AG10803 (cell line): ENCODE data around the gene TPRN.

Source experiments
- DNase-seq: peaks from one replicate; pipeline ENCODE4 v3.0.0; 2010; ENCODE audit warnings: low read depth
- H3K4me3 ChIP-seq: 2 replicates; pipeline ENCODE4 v1.5.1; 2011; ENCODE audit warnings: mild to moderate bottlenecking, low read length, control low read depth
- TF ChIP-seq, protein P1 (sequence below): conservative IDR thresholded peaks from 2 replicates; pipeline ENCODE4 v1.5.1; 2011; ENCODE audit warnings: mild to moderate bottlenecking, low read length, control low read depth, inconsistent platforms

The TPRN gene

DNA sequence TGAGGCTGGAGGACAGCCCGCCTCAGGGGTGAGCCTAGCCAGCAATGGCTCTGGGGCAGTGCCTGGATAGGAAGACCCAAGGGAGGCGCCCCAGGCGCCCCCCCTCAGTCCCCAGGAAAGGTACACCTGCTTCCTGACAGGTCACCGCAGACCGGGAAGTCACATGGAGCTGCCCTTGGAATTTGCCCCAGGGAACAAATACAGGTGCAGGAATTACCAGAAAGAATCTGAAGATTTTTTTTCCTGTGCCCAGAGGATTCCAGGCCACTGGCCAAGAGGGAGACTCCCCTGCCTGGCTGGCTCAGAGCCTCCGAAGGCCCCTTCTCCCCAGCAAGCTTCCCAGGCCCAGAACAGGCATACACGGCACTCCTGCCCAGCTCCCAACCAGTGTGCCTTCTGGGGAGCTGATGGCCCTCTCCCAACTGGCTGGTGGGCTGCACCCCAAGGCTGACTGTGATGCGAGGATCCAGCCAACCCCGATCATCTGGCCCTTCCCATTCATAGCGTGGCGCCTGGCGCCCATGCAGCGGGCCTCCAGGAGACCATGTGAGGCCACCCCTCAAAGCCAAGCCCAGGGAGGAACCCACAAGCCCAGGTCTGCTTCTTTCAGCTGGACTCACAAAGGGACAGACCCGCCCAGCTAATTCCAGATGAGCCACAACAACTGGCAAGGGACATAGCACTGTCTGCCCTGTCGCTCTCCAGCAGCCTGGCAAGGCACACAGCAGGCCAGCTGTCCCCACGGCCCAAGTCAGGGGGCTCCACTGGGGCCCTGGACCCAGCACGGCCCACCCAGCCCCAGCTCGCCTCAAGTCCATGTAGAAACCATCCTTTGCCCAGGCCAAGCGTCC, 2.3 kb downstream of the TPRN start:
- peak overlapping the region; percentile 52 for H3K4me3 ChIP-seq
- no peak for DNase-seq
- TF ChIP-seq, protein P1, sequence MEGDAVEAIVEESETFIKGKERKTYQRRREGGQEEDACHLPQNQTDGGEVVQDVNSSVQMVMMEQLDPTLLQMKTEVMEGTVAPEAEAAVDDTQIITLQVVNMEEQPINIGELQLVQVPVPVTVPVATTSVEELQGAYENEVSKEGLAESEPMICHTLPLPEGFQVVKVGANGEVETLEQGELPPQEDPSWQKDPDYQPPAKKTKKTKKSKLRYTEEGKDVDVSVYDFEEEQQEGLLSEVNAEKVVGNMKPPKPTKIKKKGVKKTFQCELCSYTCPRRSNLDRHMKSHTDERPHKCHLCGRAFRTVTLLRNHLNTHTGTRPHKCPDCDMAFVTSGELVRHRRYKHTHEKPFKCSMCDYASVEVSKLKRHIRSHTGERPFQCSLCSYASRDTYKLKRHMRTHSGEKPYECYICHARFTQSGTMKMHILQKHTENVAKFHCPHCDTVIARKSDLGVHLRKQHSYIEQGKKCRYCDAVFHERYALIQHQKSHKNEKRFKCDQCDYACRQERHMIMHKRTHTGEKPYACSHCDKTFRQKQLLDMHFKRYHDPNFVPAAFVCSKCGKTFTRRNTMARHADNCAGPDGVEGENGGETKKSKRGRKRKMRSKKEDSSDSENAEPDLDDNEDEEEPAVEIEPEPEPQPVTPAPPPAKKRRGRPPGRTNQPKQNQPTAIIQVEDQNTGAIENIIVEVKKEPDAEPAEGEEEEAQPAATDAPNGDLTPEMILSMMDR: no peak

DNA sequence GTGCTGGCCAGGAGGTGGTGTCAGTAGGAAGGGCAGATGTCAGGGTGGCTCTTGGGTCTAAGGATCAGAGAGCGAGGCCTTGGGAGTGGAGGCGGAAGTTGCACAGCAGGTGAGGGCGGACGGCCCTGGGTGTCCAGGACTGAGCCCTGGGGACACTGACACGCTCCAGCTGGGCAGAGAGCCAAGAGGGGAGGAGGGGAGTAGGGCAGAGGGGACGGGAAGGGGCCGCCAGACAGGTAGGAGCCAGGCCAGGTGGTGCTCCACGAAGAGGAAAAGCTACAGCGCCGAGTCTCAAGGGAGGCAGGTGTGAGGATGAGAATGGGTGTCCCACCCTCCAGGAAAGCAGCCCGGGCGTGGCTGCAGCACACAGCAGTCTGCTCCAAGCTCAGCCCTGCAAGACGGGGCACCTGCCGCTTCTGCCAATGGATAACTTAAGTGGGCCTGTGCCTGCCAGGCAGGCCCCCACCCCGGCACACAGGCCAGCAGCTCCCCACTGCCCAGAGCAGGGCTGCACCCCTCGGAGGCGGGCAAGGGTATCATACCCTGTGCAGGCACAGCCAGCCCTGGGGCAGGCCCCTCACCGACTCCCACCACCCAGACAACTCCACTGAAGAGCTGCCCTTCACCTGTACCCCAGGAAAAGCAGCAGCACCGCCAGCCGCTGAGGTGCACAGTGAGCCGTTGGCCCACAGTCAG, 4.9 kb downstream of the TPRN start:
- no peak for DNase-seq
- H3K4me3 ChIP-seq: no peak overlapping the region
- TF ChIP-seq, protein P1: no peak

DNA sequence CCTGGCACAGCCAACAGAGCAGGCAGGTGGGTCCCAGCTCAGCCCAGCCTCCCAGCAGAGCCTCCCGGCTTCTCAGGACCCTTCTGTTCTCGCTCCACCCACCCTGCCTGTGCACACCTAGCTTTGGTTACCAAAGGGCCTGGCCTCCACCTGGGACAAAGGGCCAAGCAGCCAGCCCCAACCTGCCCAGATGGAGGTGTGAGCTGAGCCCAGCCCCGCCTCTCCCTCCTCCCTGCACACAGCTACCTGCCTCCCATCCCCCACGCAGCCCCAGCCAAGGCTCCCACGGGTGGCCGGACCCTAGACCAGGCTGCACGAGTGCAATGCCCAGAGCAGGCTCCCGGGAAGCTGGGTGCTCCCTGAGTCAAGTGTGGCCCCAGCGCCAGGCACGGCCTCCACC, 5.6 kb downstream of the TPRN start:
- DNase-seq: no peak
- H3K4me3 ChIP-seq: no peak overlapping the region
- TF ChIP-seq, protein P1: no peak

DNA sequence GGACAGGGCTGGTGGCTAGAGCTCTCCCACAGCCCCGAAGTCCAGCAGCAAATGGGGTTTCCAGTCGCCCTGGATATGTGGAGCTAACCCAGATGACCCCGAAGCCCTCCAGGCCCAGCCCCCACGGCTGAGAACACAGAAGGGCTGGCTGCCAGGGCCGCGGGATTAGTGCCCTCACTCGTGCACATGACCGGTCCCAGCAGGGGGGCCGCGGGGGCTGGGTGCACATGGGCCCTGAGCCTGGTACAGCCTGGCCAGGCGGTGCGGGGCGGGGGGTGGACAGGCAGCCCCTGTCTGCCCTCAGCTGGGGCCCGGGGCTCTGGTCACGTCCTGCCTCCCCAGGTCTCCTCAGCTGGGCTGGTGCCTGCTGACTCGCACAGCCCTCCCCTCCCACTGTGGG, 6.2 kb downstream of the TPRN start:
- TF ChIP-seq, protein P1: no peak
- no peak overlapping the region for H3K4me3 ChIP-seq
- no peak for DNase-seq

DNA sequence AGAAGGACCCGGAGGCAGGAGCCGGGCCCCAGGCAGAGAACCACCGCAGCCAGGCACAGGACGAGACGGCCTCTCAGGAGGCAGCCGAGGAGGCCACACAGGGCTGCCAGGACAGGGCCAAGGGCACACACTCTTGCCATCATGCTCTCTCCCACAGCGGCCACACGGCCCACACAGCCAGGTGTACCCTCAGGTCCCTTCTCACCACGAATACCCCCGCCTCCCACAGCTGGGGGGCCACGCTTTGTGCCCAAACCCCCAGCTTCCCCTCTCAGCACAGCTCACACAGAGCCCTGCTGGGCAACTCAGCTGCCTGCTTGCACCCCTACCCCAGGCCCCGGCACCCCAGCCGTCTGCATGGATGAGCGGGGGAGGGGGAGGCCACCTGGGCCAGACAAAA, 6.8 kb downstream of the TPRN start:
- H3K4me3 ChIP-seq: no peak overlapping the region
- DNase-seq: no peak
- TF ChIP-seq, protein P1: no peak

DNA sequence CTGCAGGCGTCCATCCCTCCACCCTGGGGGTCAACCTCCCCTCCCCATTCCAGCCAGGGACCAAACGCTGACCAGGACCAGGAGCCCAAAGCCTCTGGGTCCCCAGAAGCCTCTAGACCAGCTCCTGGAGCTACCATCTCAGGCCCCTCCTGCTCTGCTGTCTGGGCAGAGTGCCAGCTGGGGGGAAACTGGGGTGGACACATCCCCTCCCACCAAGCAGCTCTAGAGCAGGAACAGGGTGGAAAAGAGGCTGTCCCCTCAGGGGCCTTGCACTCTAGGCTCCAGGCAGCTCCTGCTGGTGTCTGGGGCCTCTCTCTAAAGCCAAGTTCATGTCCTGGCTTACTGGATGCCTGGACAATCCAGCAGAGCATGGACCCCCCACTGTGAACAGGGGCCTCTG, 7.7 kb downstream of the TPRN start:
- no peak overlapping the region for H3K4me3 ChIP-seq
- no peak for DNase-seq
- TF ChIP-seq, protein P1: no peak

DNA sequence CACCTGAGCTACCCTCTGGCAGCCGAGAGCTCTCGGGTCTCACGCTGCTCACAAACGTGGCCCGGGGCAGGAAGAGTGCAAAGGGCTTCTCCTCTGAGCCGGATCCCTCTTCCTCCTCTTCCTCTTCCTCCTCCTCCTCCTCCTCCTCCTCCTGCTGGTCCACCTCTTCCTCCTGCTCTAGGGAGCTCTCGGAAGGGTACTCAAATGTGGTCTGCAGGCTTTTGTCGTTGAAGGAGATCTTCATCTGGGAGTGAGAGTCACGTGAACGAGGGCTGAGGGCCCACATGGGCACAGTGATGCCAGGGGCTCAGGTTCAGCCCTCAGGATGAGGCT, 8.1 kb downstream of the TPRN start:
- H3K4me3 ChIP-seq: no peak overlapping the region
- TF ChIP-seq, protein P1: no peak
- no peak for DNase-seq
